DMS153 treated with DMSO at 0.1 percent for 48 hours (cell line): ENCODE measurements around the gene VAV1.
"Not testable (repeated sequence)": the region's sequence is repeated elsewhere in the genome, so short reads cannot be mapped to it uniquely, and the experiment has no call there.

Experiments
- DNase-seq: peaks from one replicate; lab custom pipeline; 2025; ENCODE audit not compliant: unreplicated experiment; lab: John Stamatoyannopoulos, UW

Gene VAV1

GRCh38 chr19:6812612-6813011 is 40.1 kb downstream of the VAV1 start:
- no peak for DNase-seq

- DNase-seq = no peak
Measured at GRCh38 chr19:6813659-6814058, 41.2 kb downstream of the VAV1 start.

GRCh38 chr19:6817179-6817578 is 44.7 kb downstream of the VAV1 start:
- no peak for DNase-seq

- no peak for DNase-seq
Measured at GRCh38 chr19:6818246-6818645, 45.7 kb downstream of the VAV1 start.

GRCh38 chr19:6819323-6819722 is 46.8 kb downstream of the VAV1 start:
- no peak for DNase-seq

- DNase-seq = no peak
Measured at GRCh38 chr19:6820237-6820636, 47.7 kb downstream of the VAV1 start.

- DNase-seq = no peak
Measured at GRCh38 chr19:6821639-6822310, 49.3 kb downstream of the VAV1 start.

- no peak for DNase-seq
Measured at GRCh38 chr19:6822311-6822670, 49.8 kb downstream of the VAV1 start.

- no peak for DNase-seq
Measured at GRCh38 chr19:6825076-6825774, 52.7 kb downstream of the VAV1 start.

- DNase-seq = no peak
Measured at GRCh38 chr19:6826281-6826920, 53.9 kb downstream of the VAV1 start.

GRCh38 chr19:6828306-6828697 is 55.8 kb downstream of the VAV1 start:
- no peak for DNase-seq

- DNase-seq = no peak
Measured at GRCh38 chr19:6828698-6829633, 56.5 kb downstream of the VAV1 start.

- DNase-seq = not testable (repeated sequence)
Measured at GRCh38 chr19:6829829-6830228, 57.3 kb downstream of the VAV1 start.

- DNase-seq = not testable (repeated sequence)
Measured at GRCh38 chr19:6831084-6831483, 58.6 kb downstream of the VAV1 start.

GRCh38 chr19:6832412-6832811 is 59.9 kb downstream of the VAV1 start:
- DNase-seq = no peak

- DNase-seq = no peak
Measured at GRCh38 chr19:6833166-6833790, 60.8 kb downstream of the VAV1 start.

- no peak for DNase-seq
Measured at GRCh38 chr19:6834433-6834832, 61.9 kb downstream of the VAV1 start.

- no peak for DNase-seq
Measured at GRCh38 chr19:6835501-6835900, 63.0 kb downstream of the VAV1 start.

- no peak for DNase-seq
Measured at GRCh38 chr19:6837525-6837924, 65.0 kb downstream of the VAV1 start.

- no peak for DNase-seq
Measured at GRCh38 chr19:6838062-6838655, 65.7 kb downstream of the VAV1 start.
